ENCODE data around the gene DTNBP1.

DTNBP1 gene

GRCh38 chr6:15614277-15614676, 48.6 kb downstream of the DTNBP1 start:
- no peak overlapping the region for H3K27ac ChIP-seq
- no peak for TF ChIP-seq CTCF (conservative IDR thresholded peaks at IDR 0.05)

GRCh38 chr6:15608396-15608795, 54.4 kb downstream of the DTNBP1 start:
- H3K27ac ChIP-seq, result no peak overlapping the region
- no peak for TF ChIP-seq ZFX (IDR thresholded peaks at IDR 0.05)

- H3K27ac ChIP-seq, result no peak overlapping the region
- TF ChIP-seq CTCF (conservative IDR thresholded peaks at IDR 0.05) (no peak), ZFX (IDR thresholded peaks at IDR 0.05) (no peak)
Observed at GRCh38 chr6:15607603-15608002, 55.2 kb downstream of the DTNBP1 start.

- TF ChIP-seq CTCF (conservative IDR thresholded peaks at IDR 0.05), result no peak
- no peak for TF ChIP-seq ZFX (IDR thresholded peaks at IDR 0.05)
Observed at GRCh38 chr6:15606347-15606746, 56.5 kb downstream of the DTNBP1 start.

GRCh38 chr6:15604843-15605242, 58.0 kb downstream of the DTNBP1 start:
- no peak overlapping the region for H3K27ac ChIP-seq
- TF ChIP-seq ZFX (IDR thresholded peaks at IDR 0.05) (no peak), CTCF (conservative IDR thresholded peaks at IDR 0.05) (no peak)

More at GRCh38 chr6:15606347-15606746, 56.5 kb downstream of the DTNBP1 start:
- no peak overlapping the region for H3K27ac ChIP-seq

- TF ChIP-seq CTCF (conservative IDR thresholded peaks at IDR 0.05) (no peak), ZFX (IDR thresholded peaks at IDR 0.05) (no peak)
- H3K27ac ChIP-seq, result no peak overlapping the region
Observed at GRCh38 chr6:15602154-15602553, 60.7 kb downstream of the DTNBP1 start.

GRCh38 chr6:15598273-15598798, 64.5 kb downstream of the DTNBP1 start:
- no peak for TF ChIP-seq CTCF (conservative IDR thresholded peaks at IDR 0.05)
- TF ChIP-seq ZFX (IDR thresholded peaks at IDR 0.05), result no peak
- no peak overlapping the region for H3K27ac ChIP-seq

- no peak for TF ChIP-seq CTCF (conservative IDR thresholded peaks at IDR 0.05)
- no peak for TF ChIP-seq ZFX (IDR thresholded peaks at IDR 0.05)
- no peak overlapping the region for H3K27ac ChIP-seq
Observed at GRCh38 chr6:15596186-15596896, 66.5 kb downstream of the DTNBP1 start.
